HUES48 (cell line): ENCODE measurements around the gene HS3ST3A1.

Experiments used
- H3K27ac ChIP-seq: one replicate; pipeline ENCODE4 v1.7.0; 2013; ENCODE audit warnings: low read depth, low read length, inconsistent platforms
- H3K27me3 ChIP-seq: 2 replicates; pipeline ENCODE4 v1.6.1; 2013; ENCODE audit warnings: mild to moderate bottlenecking, low read length; ENCODE audit not compliant: control insufficient read depth, insufficient read depth
- H3K36me3 ChIP-seq: 2 replicates; pipeline ENCODE4 v1.6.1; 2013; ENCODE audit warnings: low read length; ENCODE audit not compliant: control insufficient read depth, insufficient read depth
- H3K4me1 ChIP-seq: 2 replicates; pipeline ENCODE4 v1.6.1; 2013; ENCODE audit warnings: mild to moderate bottlenecking, low read length; ENCODE audit not compliant: control insufficient read depth, insufficient read depth
- H3K4me3 ChIP-seq: 2 replicates; pipeline ENCODE4 v1.5.1; 2013; ENCODE audit warnings: mild to moderate bottlenecking, low read depth, low read length
- H3K9ac ChIP-seq: 2 replicates; pipeline ENCODE4 v1.6.1; 2013; ENCODE audit warnings: mild to moderate bottlenecking, low read depth, low read length, moderate library complexity
- H3K9me3 ChIP-seq: 2 replicates; pipeline ENCODE4 v1.6.1; 2013; ENCODE audit warnings: low read length; ENCODE audit not compliant: control insufficient read depth, insufficient read depth

The HS3ST3A1 gene

GRCh38 chr17:13587487-13588338 is 14.0 kb downstream of the HS3ST3A1 start:
- Histone ChIP-seq H3K27ac (no peak overlapping the region), H3K36me3 (no peaks in the 10 kb centered on the region), H3K9me3 (no peaks in the 10 kb centered on the region), H3K9ac (no peak overlapping the region), H3K27me3 (no peaks in the 10 kb centered on the region), H3K4me3 (no peak overlapping the region), H3K4me1 (peaks cover 16% of the 10 kb centered on the region)

GRCh38 chr17:13584701-13585080 is 17.0 kb downstream of the HS3ST3A1 start:
- H3K9ac ChIP-seq, result no peak overlapping the region
- H3K36me3 ChIP-seq, result no peaks in the 10 kb centered on the region
- no peak overlapping the region for H3K4me3 ChIP-seq
- H3K27me3 ChIP-seq, result no peaks in the 10 kb centered on the region
- peaks cover 13% of the 10 kb centered on the region for H3K4me1 ChIP-seq
- no peaks in the 10 kb centered on the region for H3K9me3 ChIP-seq
- no peak overlapping the region for H3K27ac ChIP-seq

- Histone ChIP-seq H3K4me1 (peaks cover 7% of the 10 kb centered on the region), H3K27me3 (no peaks in the 10 kb centered on the region), H3K9ac (no peak overlapping the region), H3K4me3 (no peak overlapping the region), H3K27ac (no peak overlapping the region), H3K9me3 (no peaks in the 10 kb centered on the region), H3K36me3 (no peaks in the 10 kb centered on the region)
Observed at GRCh38 chr17:13583996-13584700, 17.6 kb downstream of the HS3ST3A1 start.

- H3K27ac ChIP-seq, result no peak overlapping the region
- H3K27me3 ChIP-seq, result no peaks in the 10 kb centered on the region
- no peak overlapping the region for H3K4me3 ChIP-seq
- no peaks in the 10 kb centered on the region for H3K36me3 ChIP-seq
- H3K9ac ChIP-seq, result no peak overlapping the region
- no peaks in the 10 kb centered on the region for H3K9me3 ChIP-seq
- peaks cover 6% of the 10 kb centered on the region; the same call in 1 of the 2 replicates for H3K4me1 ChIP-seq
Observed at GRCh38 chr17:13582776-13583547, 18.8 kb downstream of the HS3ST3A1 start.

GRCh38 chr17:13581925-13582324 is 19.8 kb downstream of the HS3ST3A1 start:
- Histone ChIP-seq H3K4me3 (no peak overlapping the region), H3K9me3 (peaks cover 3% of the 10 kb centered on the region; the same call in 1 of the 2 replicates), H3K27me3 (no peaks in the 10 kb centered on the region), H3K36me3 (no peaks in the 10 kb centered on the region), H3K9ac (no peak overlapping the region), H3K4me1 (peaks cover 6% of the 10 kb centered on the region; the same call in 1 of the 2 replicates), H3K27ac (no peak overlapping the region)

- Histone ChIP-seq H3K36me3 (no peaks in the 10 kb centered on the region), H3K9ac (no peak overlapping the region), H3K27me3 (no peaks in the 10 kb centered on the region), H3K4me3 (no peak overlapping the region), H3K4me1 (peaks cover 14% of the 10 kb centered on the region), H3K9me3 (peaks cover 3% of the 10 kb centered on the region; the same call in 1 of the 2 replicates), H3K27ac (no peak overlapping the region)
Observed at GRCh38 chr17:13580790-13581189, 20.9 kb downstream of the HS3ST3A1 start.

GRCh38 chr17:13576661-13577526 is 24.8 kb downstream of the HS3ST3A1 start:
- Histone ChIP-seq H3K9ac (no peak overlapping the region), H3K4me1 (peaks cover 21% of the 10 kb centered on the region), H3K27me3 (no peaks in the 10 kb centered on the region), H3K27ac (peak overlapping the region; percentile 82), H3K36me3 (no peaks in the 10 kb centered on the region), H3K9me3 (peaks cover 3% of the 10 kb centered on the region; the same call in 1 of the 2 replicates), H3K4me3 (no peak overlapping the region)

- Histone ChIP-seq H3K9me3 (peaks cover 3% of the 10 kb centered on the region; the same call in 1 of the 2 replicates), H3K27me3 (no peaks in the 10 kb centered on the region), H3K9ac (0 out of 2 replicates have a peak overlapping the region, but pooled peaks have one; percentile 5), H3K4me3 (no peak overlapping the region), H3K36me3 (no peaks in the 10 kb centered on the region), H3K27ac (peak overlapping the region; percentile 82), H3K4me1 (peaks cover 22% of the 10 kb centered on the region)
Observed at GRCh38 chr17:13575922-13576419, 25.8 kb downstream of the HS3ST3A1 start.

- H3K4me1 ChIP-seq, result peaks cover 27% of the 10 kb centered on the region
- no peak overlapping the region for H3K4me3 ChIP-seq
- no peaks in the 10 kb centered on the region for H3K36me3 ChIP-seq
- H3K9me3 ChIP-seq, result peaks cover 3% of the 10 kb centered on the region; the same call in 1 of the 2 replicates
- peak overlapping the region; percentile 82 for H3K27ac ChIP-seq
- H3K9ac ChIP-seq, result peak overlapping the region; percentile 5; the same call in 1 of the 2 replicates
- no peaks in the 10 kb centered on the region for H3K27me3 ChIP-seq
Observed at GRCh38 chr17:13575466-13575865, 26.3 kb downstream of the HS3ST3A1 start.

GRCh38 chr17:13572581-13572980 is 29.1 kb downstream of the HS3ST3A1 start:
- Histone ChIP-seq H3K9ac (no peak overlapping the region), H3K4me1 (peaks cover 46% of the 10 kb centered on the region), H3K4me3 (no peak overlapping the region), H3K36me3 (no peaks in the 10 kb centered on the region), H3K9me3 (peaks cover 3% of the 10 kb centered on the region; the same call in 1 of the 2 replicates), H3K27ac (no peak overlapping the region), H3K27me3 (no peaks in the 10 kb centered on the region)
